A673 (cell line): ENCODE results near the gene FAM120AOS.

Source experiments
- EZH2 ChIP-seq: fragments of 200-600 bp; sonication (generic); IDR thresholded peaks from 2 replicates; pipeline ENCODE4 v1.6.1; 2017; ENCODE audit warnings: borderline replicate concordance, low read depth, mild to moderate bottlenecking, mixed read lengths, antibody characterized with exemption, low read length; ENCODE audit not compliant: poor library complexity, severe bottlenecking
- TF ChIP-seq, protein P1 (sequence below): fragments of 300-800, 200-600 bp; sonication (generic); conservative IDR thresholded peaks from 2 replicates; pipeline ENCODE4 v1.5.1; 2017; ENCODE audit warnings: low read depth, mild to moderate bottlenecking, antibody characterized with exemption, low read length, moderate library complexity, mixed read lengths

DNA sequence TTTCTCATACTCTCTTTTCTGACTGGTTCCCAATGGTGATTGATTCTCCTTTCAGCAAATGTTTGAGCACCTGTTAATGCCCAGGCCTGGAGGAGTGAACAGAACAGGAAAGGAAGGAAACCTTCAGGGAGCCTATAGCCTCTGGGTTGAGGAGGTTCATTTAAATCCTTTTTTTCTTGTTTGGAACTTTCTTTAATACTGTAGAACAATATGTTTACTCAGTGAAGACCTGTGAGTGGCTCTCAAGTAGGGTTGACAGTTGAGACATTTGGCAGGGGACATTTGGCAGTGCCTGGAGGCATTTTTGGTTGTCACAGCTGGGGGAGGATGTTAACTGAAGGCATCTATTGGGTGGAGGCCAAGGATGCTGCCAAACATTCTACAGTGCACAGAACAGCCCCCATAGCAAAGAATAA, 6.1 kb upstream of the FAM120AOS start:
- TF ChIP-seq, protein P1, sequence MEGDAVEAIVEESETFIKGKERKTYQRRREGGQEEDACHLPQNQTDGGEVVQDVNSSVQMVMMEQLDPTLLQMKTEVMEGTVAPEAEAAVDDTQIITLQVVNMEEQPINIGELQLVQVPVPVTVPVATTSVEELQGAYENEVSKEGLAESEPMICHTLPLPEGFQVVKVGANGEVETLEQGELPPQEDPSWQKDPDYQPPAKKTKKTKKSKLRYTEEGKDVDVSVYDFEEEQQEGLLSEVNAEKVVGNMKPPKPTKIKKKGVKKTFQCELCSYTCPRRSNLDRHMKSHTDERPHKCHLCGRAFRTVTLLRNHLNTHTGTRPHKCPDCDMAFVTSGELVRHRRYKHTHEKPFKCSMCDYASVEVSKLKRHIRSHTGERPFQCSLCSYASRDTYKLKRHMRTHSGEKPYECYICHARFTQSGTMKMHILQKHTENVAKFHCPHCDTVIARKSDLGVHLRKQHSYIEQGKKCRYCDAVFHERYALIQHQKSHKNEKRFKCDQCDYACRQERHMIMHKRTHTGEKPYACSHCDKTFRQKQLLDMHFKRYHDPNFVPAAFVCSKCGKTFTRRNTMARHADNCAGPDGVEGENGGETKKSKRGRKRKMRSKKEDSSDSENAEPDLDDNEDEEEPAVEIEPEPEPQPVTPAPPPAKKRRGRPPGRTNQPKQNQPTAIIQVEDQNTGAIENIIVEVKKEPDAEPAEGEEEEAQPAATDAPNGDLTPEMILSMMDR: no peak
- TF ChIP-seq EZH2: no peak
